ENCODE measurements around the gene STK33. TPM values are rescaled to one million over a fixed set of nuclear protein-coding genes. Genes with fewer than 3 reads are reported as not detected.

STK33 gene
- polyA plus RNA-seq, 1 donor from 2014 or later: 13.9 TPM

DNA sequence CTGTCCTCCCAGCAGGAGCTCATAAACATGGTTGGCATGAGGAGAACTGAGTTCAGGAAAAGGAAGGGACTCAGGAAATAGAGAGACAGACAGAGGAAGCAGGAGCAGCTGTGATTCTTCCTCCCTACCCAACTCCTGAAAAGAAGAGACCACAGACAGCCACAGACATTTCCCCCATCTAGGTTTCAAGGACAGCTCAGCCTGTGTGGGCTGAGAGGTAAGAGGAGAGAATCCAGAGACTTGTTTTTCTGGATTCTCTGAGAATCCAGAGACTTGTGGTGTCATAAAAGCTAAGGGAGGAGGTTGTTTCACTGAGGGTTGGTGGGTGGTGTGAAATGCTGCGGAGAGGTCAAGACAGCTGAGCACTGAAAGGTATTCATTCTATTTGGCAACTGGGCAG, 19.0 kb upstream of the STK33 start:
- no peak overlapping the region for H3K4me3 ChIP-seq (ENCODE audit: low read length)
- no peak overlapping the region for H3K27ac ChIP-seq (ENCODE audit: low read length)
- no peak overlapping the region for H2AFZ ChIP-seq (ENCODE audit: low read depth, low read length)
- H3K9me3 ChIP-seq (ENCODE audit: low read length): no peaks in the 10 kb centered on the region
- H3K4me2 ChIP-seq (ENCODE audit: low read length): no peak overlapping the region
- no peaks in the 10 kb centered on the region for H3F3A ChIP-seq (ENCODE audit: insufficient read depth, low read length, poor library complexity, severe bottlenecking)
- H3K9ac ChIP-seq (ENCODE audit: low read length): no peak overlapping the region
- no peaks in the 10 kb centered on the region for H3K36me3 ChIP-seq (ENCODE audit: insufficient read depth, low read length)
- TF ChIP-seq MXI1 (conservative IDR thresholded peaks at IDR 0.05; ENCODE audit: poor library complexity, severe bottlenecking) (no peak), EZH2 (IDR thresholded peaks at IDR 0.05; ENCODE audit: borderline replicate concordance, insufficient read depth, low read length, poor library complexity, severe bottlenecking) (no peak), POLR2AphosphoS5 (IDR thresholded peaks at IDR 0.05) (no peak), RAD21 (conservative IDR thresholded peaks at IDR 0.05) (no peak), REST (IDR thresholded peaks at IDR 0.05; ENCODE audit: borderline replicate concordance) (no peak), TAF1 (IDR thresholded peaks at IDR 0.05; ENCODE audit: low read depth) (no peak), SMC3 (conservative IDR thresholded peaks at IDR 0.05; ENCODE audit: poor library complexity) (no peak), EP300 (conservative IDR thresholded peaks at IDR 0.05; ENCODE audit: poor library complexity, severe bottlenecking) (no peak)
- TF ChIP-seq, protein P1, sequence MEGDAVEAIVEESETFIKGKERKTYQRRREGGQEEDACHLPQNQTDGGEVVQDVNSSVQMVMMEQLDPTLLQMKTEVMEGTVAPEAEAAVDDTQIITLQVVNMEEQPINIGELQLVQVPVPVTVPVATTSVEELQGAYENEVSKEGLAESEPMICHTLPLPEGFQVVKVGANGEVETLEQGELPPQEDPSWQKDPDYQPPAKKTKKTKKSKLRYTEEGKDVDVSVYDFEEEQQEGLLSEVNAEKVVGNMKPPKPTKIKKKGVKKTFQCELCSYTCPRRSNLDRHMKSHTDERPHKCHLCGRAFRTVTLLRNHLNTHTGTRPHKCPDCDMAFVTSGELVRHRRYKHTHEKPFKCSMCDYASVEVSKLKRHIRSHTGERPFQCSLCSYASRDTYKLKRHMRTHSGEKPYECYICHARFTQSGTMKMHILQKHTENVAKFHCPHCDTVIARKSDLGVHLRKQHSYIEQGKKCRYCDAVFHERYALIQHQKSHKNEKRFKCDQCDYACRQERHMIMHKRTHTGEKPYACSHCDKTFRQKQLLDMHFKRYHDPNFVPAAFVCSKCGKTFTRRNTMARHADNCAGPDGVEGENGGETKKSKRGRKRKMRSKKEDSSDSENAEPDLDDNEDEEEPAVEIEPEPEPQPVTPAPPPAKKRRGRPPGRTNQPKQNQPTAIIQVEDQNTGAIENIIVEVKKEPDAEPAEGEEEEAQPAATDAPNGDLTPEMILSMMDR (IDR thresholded peaks at IDR 0.05; ENCODE audit: poor library complexity, severe bottlenecking): no peak
- no peaks in the 10 kb centered on the region for H4K20me1 ChIP-seq (ENCODE audit: insufficient read depth)
- no peaks in the 10 kb centered on the region for H3K79me2 ChIP-seq (replicated peaks; ENCODE audit: insufficient read depth, low read length)
- no peaks in the 10 kb centered on the region for H3K27me3 ChIP-seq (ENCODE audit: insufficient read depth, low read depth, low read length)
- H3K9me2 ChIP-seq (ENCODE audit: insufficient read depth, low read length): no peaks in the 10 kb centered on the region

GRCh38 chr11:8612522-8612921, 18.5 kb upstream of the STK33 start:
- Histone ChIP-seq H3F3A (ENCODE audit: insufficient read depth, low read length, poor library complexity, severe bottlenecking) (no peaks in the 10 kb centered on the region), H3K9me3 (ENCODE audit: low read length) (no peaks in the 10 kb centered on the region), H4K20me1 (ENCODE audit: insufficient read depth) (no peaks in the 10 kb centered on the region), H3K27me3 (ENCODE audit: insufficient read depth, low read depth, low read length) (no peaks in the 10 kb centered on the region), H3K27ac (ENCODE audit: low read length) (no peak overlapping the region), H3K36me3 (ENCODE audit: insufficient read depth, low read length) (no peaks in the 10 kb centered on the region), H3K9ac (ENCODE audit: low read length) (no peak overlapping the region), H2AFZ (ENCODE audit: low read depth, low read length) (no peak overlapping the region), H3K79me2 (replicated peaks; ENCODE audit: insufficient read depth, low read length) (no peaks in the 10 kb centered on the region), H3K9me2 (ENCODE audit: insufficient read depth, low read length) (no peaks in the 10 kb centered on the region), H3K4me2 (ENCODE audit: low read length) (no peak overlapping the region), H3K4me3 (ENCODE audit: low read length) (no peak overlapping the region)
- TF ChIP-seq, protein P1 (IDR thresholded peaks at IDR 0.05; ENCODE audit: poor library complexity, severe bottlenecking): no peak
- TF ChIP-seq EZH2 (IDR thresholded peaks at IDR 0.05; ENCODE audit: borderline replicate concordance, insufficient read depth, low read length, poor library complexity, severe bottlenecking) (no peak), EP300 (conservative IDR thresholded peaks at IDR 0.05; ENCODE audit: poor library complexity, severe bottlenecking) (no peak), POLR2AphosphoS5 (IDR thresholded peaks at IDR 0.05) (no peak)

Measured in neural cell (in vitro differentiated cells).